GM12878 (cell line): ENCODE measurements around the gene NIN. TPM values are rescaled to one million over a fixed set of nuclear protein-coding genes. Genes with fewer than 3 reads are reported as not detected.

ENCODE experiments used
- ATAC-seq: fragments of 200-7000 bp; cut with Tn5 transposase; 3 replicates; pipeline ENCODE4 v1.9.1; 2020; ENCODE audit warnings: mild to moderate bottlenecking, moderate library complexity
- BruUV-seq: library from RNA; stranded (reverse); fragments of 400-500 nt; replicated peaks from 2 replicates; lab custom pipeline; 2021; lab: Mats Ljungman, UMichigan
- CTCF ChIA-PET: fragments of 300-600 bp; sonication (Branson Sonifier 250); formaldehyde crosslinking; extraction: SDS; loops from one replicate; lab custom pipeline; 2021; ENCODE audit warnings: inconsistent platforms; lab: Yijun Ruan, JAX
- POLR2A ChIA-PET: fragments of 350-600 bp; formaldehyde crosslinking; extraction: SDS; loops from one replicate; lab custom pipeline; 2021; ENCODE audit warnings: inconsistent platforms; lab: Charles Lee
- RAD21 ChIA-PET: fragments of 300-600 bp; sonication (Branson Sonifier 250); formaldehyde crosslinking; loops from one replicate; lab custom pipeline; 2023; ENCODE audit warnings: antibody characterized with exemption; ENCODE audit not compliant: unreplicated experiment; lab: Charles Lee
- SMC1A ChIA-PET: fragments of 300-600 bp; sonication (Branson Sonifier 250); formaldehyde crosslinking; loops from one replicate; lab custom pipeline; 2023; ENCODE audit not compliant: unreplicated experiment, uncharacterized antibody; lab: Charles Lee
- DNase-seq: peaks from one replicate; pipeline ENCODE4 v3.0.0-alpha.2; 2011; ENCODE audit warnings: low read depth, low spot score
- FAIRE-seq: peaks from 3 replicates; lab custom pipeline; 2011; peaks lifted over from hg19 to GRCh38; lab: Jason Lieb, UNC
- H2AFZ ChIP-seq: 2 replicates; pipeline ENCODE4 v1.6.0; 2011; ENCODE audit warnings: low read depth, low read length, control low read depth; ENCODE audit not compliant: control insufficient read depth
- H3K27ac ChIP-seq: 2 replicates; pipeline ENCODE4 v1.5.1; 2011; ENCODE audit warnings: control low read depth; ENCODE audit not compliant: control insufficient read depth, insufficient read depth
- H3K27me3 ChIP-seq, 2 experiments: replicated peaks in 1 of 2; 2 replicates each; pipeline versions ENCODE4 v1.6.0 to v1.6.1; 2011; ENCODE audit warnings: low read length in 1 of 2; ENCODE audit not compliant: control insufficient read depth in 2 of 2, insufficient read depth in 2 of 2
- H3K36me3 ChIP-seq, 2 experiments: 2 replicates each; pipeline ENCODE4 v1.5.1; 2011; ENCODE audit warnings: low read length in 1 of 2; ENCODE audit not compliant: control insufficient read depth in 2 of 2, insufficient read depth in 2 of 2
- H3K4me1 ChIP-seq: 2 replicates; pipeline ENCODE4 v1.6.1; 2011; ENCODE audit warnings: mild to moderate bottlenecking, low read length, moderate library complexity, mixed read lengths; ENCODE audit not compliant: control insufficient read depth, insufficient read depth
- H3K4me2 ChIP-seq: 2 replicates; pipeline ENCODE4 v1.6.0; 2011; ENCODE audit warnings: control low read depth; ENCODE audit not compliant: control insufficient read depth, insufficient read depth
- H3K4me3 ChIP-seq: fragments of 200-600 bp; sonication (generic); 2 replicates; pipeline ENCODE4 v1.5.1; 2016
- H3K79me2 ChIP-seq: 2 replicates; pipeline ENCODE4 v1.6.0; 2011; ENCODE audit warnings: low read length; ENCODE audit not compliant: control insufficient read depth, insufficient read depth
- H3K9ac ChIP-seq: 2 replicates; pipeline ENCODE4 v1.8.0; 2011; ENCODE audit warnings: low read length, control low read depth, mixed read lengths; ENCODE audit not compliant: control insufficient read depth, insufficient read depth
- H3K9me3 ChIP-seq: replicated peaks from 3 replicates; pipeline ENCODE4 v1.5.1; 2011; ENCODE audit warnings: mild to moderate bottlenecking, low read length; ENCODE audit not compliant: control insufficient read depth, insufficient read depth
- H4K20me1 ChIP-seq: 2 replicates; pipeline ENCODE4 v1.6.0; 2011; ENCODE audit not compliant: control insufficient read depth, insufficient read depth
- ASH2L ChIP-seq: fragments of 300-600, 200-600 bp; sonication (generic); IDR thresholded peaks from 2 replicates; pipeline ENCODE4 v1.6.1; 2017; ENCODE audit warnings: low read depth, mild to moderate bottlenecking, borderline replicate concordance
- EED ChIP-seq: sonication (generic); IDR thresholded peaks from 2 replicates; pipeline ENCODE4 v1.6.1; 2016; ENCODE audit warnings: antibody characterized with exemption, low read depth
- EGR1 ChIP-seq, 2 experiments: IDR thresholded peaks; 1 replicate in 1 of 2; 2 replicates in 1 of 2; pipeline ENCODE4 v1.6.1; 2011 to 2012; ENCODE audit warnings: low read depth in 2 of 2, low read length in 2 of 2, borderline replicate concordance in 1 of 2, mild to moderate bottlenecking in 1 of 2, moderate library complexity in 1 of 2
- EP300 ChIP-seq, 2 experiments: fragments of 150-350 bp in 1 of 2; IDR thresholded peaks; 2 replicates each; pipeline ENCODE4 v1.6.1; 2011 to 2012; ENCODE audit warnings: low read depth in 2 of 2, low read length in 2 of 2, borderline replicate concordance in 1 of 2, improper control_type of control experiment in 1 of 2, inconsistent platforms in 1 of 2; ENCODE audit not compliant: control insufficient read depth in 1 of 2
- FOXK2 ChIP-seq: fragments of 450-650 bp; IDR thresholded peaks from 2 replicates; pipeline ENCODE4 v1.6.1; 2017; ENCODE audit warnings: mild to moderate bottlenecking, moderate library complexity
- MEF2A ChIP-seq: IDR thresholded peaks from 2 replicates; pipeline ENCODE4 v1.6.1; 2011; ENCODE audit warnings: low read depth, mild to moderate bottlenecking, low read length, moderate library complexity; ENCODE audit not compliant: insufficient read depth
- MYB ChIP-seq: fragments of 150-350 bp; IDR thresholded peaks from 2 replicates; pipeline ENCODE4 v1.6.1; 2014; ENCODE audit warnings: mild to moderate bottlenecking, low read depth, low read length, borderline replicate concordance
- NBN ChIP-seq: fragments of 450-650 bp; IDR thresholded peaks from 2 replicates; pipeline ENCODE4 v1.6.1; 2016
- NFYA ChIP-seq: IDR thresholded peaks from 2 replicates; pipeline ENCODE4 v1.6.1; 2011; ENCODE audit warnings: low read depth, mild to moderate bottlenecking, low read length, improper control_type of control experiment, borderline replicate concordance
- TCF7 ChIP-seq: IDR thresholded peaks from 2 replicates; pipeline ENCODE4 v1.6.1; 2014; ENCODE audit warnings: antibody characterized with exemption, borderline replicate concordance
- ZZZ3 ChIP-seq: IDR thresholded peaks from 2 replicates; pipeline ENCODE4 v1.6.1; 2011; ENCODE audit warnings: low read depth; ENCODE audit not compliant: control insufficient read depth, insufficient read length
- WGBS: methylation state at CpG from one replicate; pipeline ENCODE4 v1.1.6; 2016; ENCODE audit warnings: low lambda C conversion rate; ENCODE audit not compliant: insufficient replicate concordance, insufficient coverage; ENCODE audit errors: missing lambda C conversion rate; 5-methylcytosine and 5-hydroxymethylcytosine counted together
- in situ Hi-C: fragments of 300-500 bp; cut with MboI; formaldehyde crosslinking; loops from 9 replicates; pipeline ENCODE4 v1.14.3; 2018; ENCODE audit warnings: mixed read lengths
- intact Hi-C: fragments of 100-400 bp; cut with micrococcal nuclease; formaldehyde crosslinking; loops from one replicate; pipeline ENCODE4 v1.14.2; 2022; ENCODE audit not compliant: unreplicated experiment
- polyA plus RNA-seq, 11 experiments: library from polyadenylated mRNA; depleted of rRNA in 4 of 11; unstranded in 6 of 11; stranded (reverse) in 5 of 11; fragments of >200 nt; fragmentation: Nextera tagmentation in 4 of 11; fragmentation: Illumina TruSeq in 1 of 11; extraction: Ambion mirVana in 4 of 11; extraction: Trizol in 1 of 11; gene quantifications; 1 replicate in 1 of 11; 2 replicates in 10 of 11; pipeline versions ENCODE4 v1.2.1 to v1.2.3, GENCODE V29; 2011 to 2016; ENCODE audit warnings: inconsistent platforms in 2 of 11, missing spikeins in 2 of 11, low read depth in 1 of 11
- total RNA-seq, 4 experiments: library from RNA; depleted of rRNA in 3 of 4; stranded (reverse); fragments of >200 nt in 3 of 4; fragmentation: Illumina TruSeq in 1 of 4; extraction: Trizol in 1 of 4; gene quantifications; 2 replicates each; pipeline versions ENCODE4 v1.2.1 to v1.2.3, GENCODE V29; 2013 to 2021
- TF ChIP-seq, protein P1 (sequence below): IDR thresholded peaks from 2 replicates; pipeline ENCODE4 v1.6.1; 2011; ENCODE audit warnings: mild to moderate bottlenecking, low read depth, low read length, moderate library complexity; ENCODE audit not compliant: insufficient replicate concordance
- TF ChIP-seq, protein P2 (sequence below): fragments of 150-350 bp; IDR thresholded peaks from 2 replicates; pipeline ENCODE4 v1.6.1; 2014; ENCODE audit warnings: mild to moderate bottlenecking, low read depth, low read length

The NIN gene
- total and polyA plus RNA-seq, 10 of the 15 experiments (the other 5 are each of a cell fraction or from before 2014, with no cell fraction given), result 16.2 to 135 (median 70.3) TPM

- intact Hi-C loops, result no loop called here
- CTCF ChIA-PET, result interaction anchor here (0.6 to 1.6 kb wide), 7 partner anchors 14 to 701 kb away, joined by 3 to 7 read pairs (median 4); no protein-coding TSS in a partner anchor
- no peaks in the 10 kb centered on the region for H4K20me1 ChIP-seq
- H3K4me3 ChIP-seq, result peak overlapping the region; percentile 51; the same call in 1 of the 2 replicates
- H3K4me1 ChIP-seq, result peaks cover 18% of the 10 kb centered on the region
- ATAC-seq (no peak), FAIRE-seq (no peak), DNase-seq (no peak)
- peak overlapping the region; percentile 39 for H3K9ac ChIP-seq
- H3K79me2 ChIP-seq, result peaks cover 85% of the 10 kb centered on the region
- peaks cover 2 to 15% of the 10 kb centered on the region in 2 experiments for H3K36me3 ChIP-seq
- H3K9me3 ChIP-seq, result peaks cover 9% of the 10 kb centered on the region; the same call in 2 of the 3 replicates
- no TSS peak for BruUV-seq
- TF ChIP-seq ASH2L, result no peak
- TF ChIP-seq EED, result 0 out of 2 replicates have a peak, but pooled peaks have one; percentile 20
- H3K27ac ChIP-seq, result peak overlapping the region; percentile 80
- no peaks in the 10 kb centered on the region for H3K27me3 ChIP-seq
- POLR2A ChIA-PET, result interaction anchor here (0.6 to 1.4 kb wide), 4 partner anchors 10 to 74 kb away, joined by 3 to 4 read pairs (median 4); no protein-coding TSS in a partner anchor
- WGBS, result 66% methylated on average over 2 of the region's 2 CpGs
- RAD21 ChIA-PET, result interaction anchor here (1.0 to 1.3 kb wide), 2 partner anchors 10 to 19 kb away, joined by 6 to 7 read pairs; no protein-coding TSS in a partner anchor
- SMC1A ChIA-PET, result interaction anchor here (1.1 to 3.4 kb wide), 8 partner anchors 9 to 48 kb away, joined by 3 to 18 read pairs (median 4); no protein-coding TSS in a partner anchor
- in situ Hi-C loops, result no loop called here
- peak overlapping the region; percentile 78 for H3K4me2 ChIP-seq
- H2AFZ ChIP-seq, result no peak overlapping the region
These were observed 18.8 kb downstream of the NIN start for GRCh38 chr14:50812180-50812579.

- in situ Hi-C loops, result no loop called here
- CTCF ChIA-PET, result interaction anchor here (0.6 to 1.5 kb wide), 4 partner anchors 15 to 52 kb away, joined by 3 to 6 read pairs (median 4); no protein-coding TSS in a partner anchor
- TF ChIP-seq TCF7, result no peak
- TF ChIP-seq, protein P1, sequence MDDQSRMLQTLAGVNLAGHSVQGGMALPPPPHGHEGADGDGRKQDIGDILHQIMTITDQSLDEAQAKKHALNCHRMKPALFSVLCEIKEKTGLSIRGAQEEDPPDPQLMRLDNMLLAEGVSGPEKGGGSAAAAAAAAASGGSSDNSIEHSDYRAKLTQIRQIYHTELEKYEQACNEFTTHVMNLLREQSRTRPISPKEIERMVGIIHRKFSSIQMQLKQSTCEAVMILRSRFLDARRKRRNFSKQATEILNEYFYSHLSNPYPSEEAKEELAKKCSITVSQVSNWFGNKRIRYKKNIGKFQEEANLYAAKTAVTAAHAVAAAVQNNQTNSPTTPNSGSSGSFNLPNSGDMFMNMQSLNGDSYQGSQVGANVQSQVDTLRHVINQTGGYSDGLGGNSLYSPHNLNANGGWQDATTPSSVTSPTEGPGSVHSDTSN, result no peak
- TF ChIP-seq FOXK2, result no peak
- no peak for TF ChIP-seq NBN
- no peak for TF ChIP-seq MEF2A
- TF ChIP-seq EP300 (IDR thresholded peaks at IDR 0.05; ENCODE audit: borderline replicate concordance in 1 of 2, control insufficient read depth in 1 of 2, low read depth in 2 of 2, low read length in 2 of 2), result no peak
- TF ChIP-seq EGR1 (IDR thresholded peaks at IDR 0.05; ENCODE audit: borderline replicate concordance in 1 of 2, low read depth in 2 of 2, low read length in 2 of 2), result no peak
- TF ChIP-seq MYB, result no peak
- TF ChIP-seq, protein P2, sequence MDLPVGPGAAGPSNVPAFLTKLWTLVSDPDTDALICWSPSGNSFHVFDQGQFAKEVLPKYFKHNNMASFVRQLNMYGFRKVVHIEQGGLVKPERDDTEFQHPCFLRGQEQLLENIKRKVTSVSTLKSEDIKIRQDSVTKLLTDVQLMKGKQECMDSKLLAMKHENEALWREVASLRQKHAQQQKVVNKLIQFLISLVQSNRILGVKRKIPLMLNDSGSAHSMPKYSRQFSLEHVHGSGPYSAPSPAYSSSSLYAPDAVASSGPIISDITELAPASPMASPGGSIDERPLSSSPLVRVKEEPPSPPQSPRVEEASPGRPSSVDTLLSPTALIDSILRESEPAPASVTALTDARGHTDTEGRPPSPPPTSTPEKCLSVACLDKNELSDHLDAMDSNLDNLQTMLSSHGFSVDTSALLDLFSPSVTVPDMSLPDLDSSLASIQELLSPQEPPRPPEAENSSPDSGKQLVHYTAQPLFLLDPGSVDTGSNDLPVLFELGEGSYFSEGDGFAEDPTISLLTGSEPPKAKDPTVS, result no peak
- TF ChIP-seq NFYA, result no peak
- no peak for TF ChIP-seq ZZZ3
These were observed 22.9 kb downstream of the NIN start for GRCh38 chr14:50808053-50808452.

More at GRCh38 chr14:50808053-50808452, 22.9 kb downstream of the NIN start:
- Histone ChIP-seq H3K4me2 (no peak overlapping the region), H3K9ac (no peak overlapping the region), H2AFZ (no peak overlapping the region), H3K4me1 (peaks cover 13% of the 10 kb centered on the region; the same call in 1 of the 2 replicates), H3K27me3 (no peaks in the 10 kb centered on the region), H3K4me3 (no peak overlapping the region), H3K36me3 (peaks cover 11 to 29% of the 10 kb centered on the region in 2 experiments), H3K27ac (no peak overlapping the region), H3K9me3 (no peaks in the 10 kb centered on the region), H4K20me1 (no peaks in the 10 kb centered on the region), H3K79me2 (peaks cover 78% of the 10 kb centered on the region)
- ATAC-seq (no peak), DNase-seq (no peak), FAIRE-seq (no peak)
- RAD21 ChIA-PET, result interaction anchor here (1.0 to 2.2 kb wide), 3 partner anchors 13 to 52 kb away, joined by 3 to 8 read pairs (median 6); no protein-coding TSS in a partner anchor
- POLR2A ChIA-PET, result interaction anchor here (0.9 to 1.3 kb wide), 2 partner anchors 13 to 22 kb away, joined by 4 read pairs; no protein-coding TSS in a partner anchor
- SMC1A ChIA-PET, result interaction anchor here (1.0 to 1.5 kb wide), 3 partner anchors 18 to 52 kb away, joined by 4 to 6 read pairs (median 4); no protein-coding TSS in a partner anchor
- intact Hi-C loops, result no loop called here
- no TSS peak for BruUV-seq
- 62% methylated on average over 5 of the region's 5 CpGs for whole genome bisulfite sequencing
